HFFc6 (cell line): ENCODE data around the gene FSCB. TPM values are rescaled to one million over a fixed set of nuclear protein-coding genes. Genes with fewer than 3 reads are reported as not detected.

ENCODE experiments used
- DNase-seq: peaks from one replicate; pipeline ENCODE4 v3.0.0-alpha.2; 2018
- H3K27ac Mint-ChIP-seq: 2 replicates; pipeline ENCODE4 v1.8.0; 2020; ENCODE audit warnings: mild to moderate bottlenecking, mixed read lengths
- H3K27me3 Mint-ChIP-seq: 2 replicates; pipeline ENCODE4 v1.8.0; 2021; ENCODE audit warnings: mild to moderate bottlenecking, moderate library complexity, mixed read lengths; ENCODE audit not compliant: insufficient read depth
- H3K36me3 Mint-ChIP-seq: 2 replicates; pipeline ENCODE4 v1.8.0; 2021; ENCODE audit warnings: low read depth, mixed read lengths
- H3K4me1 Mint-ChIP-seq: 2 replicates; pipeline ENCODE4 v1.8.0; 2020; ENCODE audit warnings: low read depth, mixed read lengths
- H3K4me3 Mint-ChIP-seq: 2 replicates; pipeline ENCODE4 v1.8.0; 2020; ENCODE audit warnings: mild to moderate bottlenecking, moderate library complexity, mixed read lengths
- H3K9me3 Mint-ChIP-seq: 2 replicates; pipeline ENCODE4 v1.8.0; 2020; ENCODE audit warnings: mild to moderate bottlenecking, mixed read lengths
- long read RNA-seq: library from polyadenylated mRNA; unstranded; transcript quantifications from one replicate; pipeline ENCODE4 v2.0.0, GENCODE V29; 2019
- total RNA-seq, 6 experiments: library from RNA; stranded (reverse); fragmentation: NEBNext Ultra II Directional; extraction: Animal tissue kit (Norgen Biotek cat#: 25700); gene quantifications; 2 replicates in 1 of 6; 3 replicates in 5 of 6; pipeline ENCODE4 v1.2.3, GENCODE V29; 2021
- TF ChIP-seq, protein P1 (sequence below): fragments of 200-600 bp; sonication (generic); IDR thresholded peaks from 2 replicates; pipeline ENCODE4 v1.5.0; 2021; ENCODE audit warnings: antibody characterized with exemption, mild to moderate bottlenecking

The FSCB gene, protein sequence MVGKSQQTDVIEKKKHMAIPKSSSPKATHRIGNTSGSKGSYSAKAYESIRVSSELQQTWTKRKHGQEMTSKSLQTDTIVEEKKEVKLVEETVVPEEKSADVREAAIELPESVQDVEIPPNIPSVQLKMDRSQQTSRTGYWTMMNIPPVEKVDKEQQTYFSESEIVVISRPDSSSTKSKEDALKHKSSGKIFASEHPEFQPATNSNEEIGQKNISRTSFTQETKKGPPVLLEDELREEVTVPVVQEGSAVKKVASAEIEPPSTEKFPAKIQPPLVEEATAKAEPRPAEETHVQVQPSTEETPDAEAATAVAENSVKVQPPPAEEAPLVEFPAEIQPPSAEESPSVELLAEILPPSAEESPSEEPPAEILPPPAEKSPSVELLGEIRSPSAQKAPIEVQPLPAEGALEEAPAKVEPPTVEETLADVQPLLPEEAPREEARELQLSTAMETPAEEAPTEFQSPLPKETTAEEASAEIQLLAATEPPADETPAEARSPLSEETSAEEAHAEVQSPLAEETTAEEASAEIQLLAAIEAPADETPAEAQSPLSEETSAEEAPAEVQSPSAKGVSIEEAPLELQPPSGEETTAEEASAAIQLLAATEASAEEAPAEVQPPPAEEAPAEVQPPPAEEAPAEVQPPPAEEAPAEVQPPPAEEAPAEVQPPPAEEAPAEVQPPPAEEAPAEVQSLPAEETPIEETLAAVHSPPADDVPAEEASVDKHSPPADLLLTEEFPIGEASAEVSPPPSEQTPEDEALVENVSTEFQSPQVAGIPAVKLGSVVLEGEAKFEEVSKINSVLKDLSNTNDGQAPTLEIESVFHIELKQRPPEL
- not detected for total RNA-seq
- long read RNA-seq = 0 reads

DNA sequence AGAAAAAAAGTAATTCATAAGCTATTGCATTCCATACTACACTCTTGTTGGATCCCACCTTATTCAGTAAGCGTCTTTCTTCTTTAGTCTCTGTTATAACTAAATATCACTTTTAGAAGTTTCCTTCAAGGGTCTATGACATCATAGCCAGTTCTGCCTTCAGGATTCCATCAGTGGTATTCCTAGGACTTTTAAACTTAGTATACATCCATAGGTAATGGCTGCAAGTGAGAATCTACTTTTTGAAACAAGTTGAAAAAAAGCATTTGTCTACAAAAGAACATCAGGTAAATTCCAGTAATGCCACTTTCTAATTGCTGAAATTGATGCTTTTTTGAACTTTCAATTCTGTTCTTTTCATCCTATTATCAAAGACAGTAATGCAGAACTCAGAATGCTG lies at the start of gene FSCB:
FSCB (minus strand) TSS at position 101 of the 400 bp plus-strand sequence. CDS start 296 bp downstream, outside the sequence.
- Mint-ChIP-seq H3K4me3 (no peak within 1 kb of the TSS), H3K9me3 (peaks cover 32% of the 10 kb centered on the region), H3K4me1 (no peaks in the 10 kb centered on the region), H3K36me3 (no peaks in the 10 kb centered on the region), H3K27ac (no peak within 1 kb of the TSS), H3K27me3 (no peaks in the 10 kb centered on the region)
- TF ChIP-seq, protein P1, sequence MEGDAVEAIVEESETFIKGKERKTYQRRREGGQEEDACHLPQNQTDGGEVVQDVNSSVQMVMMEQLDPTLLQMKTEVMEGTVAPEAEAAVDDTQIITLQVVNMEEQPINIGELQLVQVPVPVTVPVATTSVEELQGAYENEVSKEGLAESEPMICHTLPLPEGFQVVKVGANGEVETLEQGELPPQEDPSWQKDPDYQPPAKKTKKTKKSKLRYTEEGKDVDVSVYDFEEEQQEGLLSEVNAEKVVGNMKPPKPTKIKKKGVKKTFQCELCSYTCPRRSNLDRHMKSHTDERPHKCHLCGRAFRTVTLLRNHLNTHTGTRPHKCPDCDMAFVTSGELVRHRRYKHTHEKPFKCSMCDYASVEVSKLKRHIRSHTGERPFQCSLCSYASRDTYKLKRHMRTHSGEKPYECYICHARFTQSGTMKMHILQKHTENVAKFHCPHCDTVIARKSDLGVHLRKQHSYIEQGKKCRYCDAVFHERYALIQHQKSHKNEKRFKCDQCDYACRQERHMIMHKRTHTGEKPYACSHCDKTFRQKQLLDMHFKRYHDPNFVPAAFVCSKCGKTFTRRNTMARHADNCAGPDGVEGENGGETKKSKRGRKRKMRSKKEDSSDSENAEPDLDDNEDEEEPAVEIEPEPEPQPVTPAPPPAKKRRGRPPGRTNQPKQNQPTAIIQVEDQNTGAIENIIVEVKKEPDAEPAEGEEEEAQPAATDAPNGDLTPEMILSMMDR = no peak
- DNase-seq = no peak

DNA sequence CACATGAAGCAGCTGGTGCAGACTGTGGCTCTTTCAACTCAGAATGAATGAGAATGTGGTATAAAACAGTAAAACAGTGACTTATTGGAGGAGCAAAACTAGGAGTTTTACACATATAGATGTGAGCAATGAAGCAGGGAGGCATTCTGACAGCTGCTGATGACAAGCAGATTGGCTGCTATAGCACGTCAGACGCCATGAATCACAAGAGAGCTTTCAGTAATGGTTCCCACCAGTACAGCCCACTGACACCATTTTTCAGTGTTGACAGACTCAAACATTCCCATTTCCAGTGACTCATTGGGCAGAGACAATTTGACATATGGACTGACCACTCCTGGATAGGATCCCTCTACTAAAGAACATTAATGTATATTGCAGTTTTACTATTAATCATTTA lies 24.6 kb upstream of the FSCB start:
- H3K36me3 Mint-ChIP-seq = peaks cover 5% of the 10 kb centered on the region; the same call in 1 of the 2 replicates
- H3K27me3 Mint-ChIP-seq = peaks cover 3% of the 10 kb centered on the region; the same call in 1 of the 2 replicates
- H3K9me3 Mint-ChIP-seq = peaks cover 16% of the 10 kb centered on the region
- TF ChIP-seq, protein P1 = no peak
- no peak for DNase-seq
- H3K4me1 Mint-ChIP-seq = no peaks in the 10 kb centered on the region
- H3K27ac Mint-ChIP-seq = no peak overlapping the region
- H3K4me3 Mint-ChIP-seq = no peak overlapping the region

DNA sequence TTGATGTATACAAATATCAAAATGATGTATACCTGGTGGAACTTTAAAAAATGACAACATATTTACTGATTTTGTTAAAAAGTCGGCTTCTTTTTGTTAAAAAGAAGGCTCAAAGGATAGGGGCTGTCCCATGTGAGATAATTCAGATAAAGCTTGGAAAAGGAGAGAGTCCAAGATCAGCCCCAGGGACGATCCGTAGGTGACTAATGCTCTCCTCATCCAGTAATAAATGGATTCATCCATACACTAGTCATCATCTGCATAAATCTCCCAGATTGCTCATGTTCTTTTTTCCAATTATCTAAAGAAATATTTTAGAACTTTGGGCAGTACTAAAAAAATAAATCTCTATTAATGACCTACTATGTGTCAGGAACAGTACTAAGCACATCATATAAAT lies 23.4 kb upstream of the FSCB start:
- TF ChIP-seq, protein P1 = no peak
- no peaks in the 10 kb centered on the region for H3K4me1 Mint-ChIP-seq
- DNase-seq = no peak
- no peak overlapping the region for H3K4me3 Mint-ChIP-seq
- H3K36me3 Mint-ChIP-seq = peaks cover 5% of the 10 kb centered on the region; the same call in 1 of the 2 replicates
- H3K9me3 Mint-ChIP-seq = peaks cover 22% of the 10 kb centered on the region
- H3K27ac Mint-ChIP-seq = no peak overlapping the region
- H3K27me3 Mint-ChIP-seq = peaks cover 3% of the 10 kb centered on the region; the same call in 1 of the 2 replicates

DNA sequence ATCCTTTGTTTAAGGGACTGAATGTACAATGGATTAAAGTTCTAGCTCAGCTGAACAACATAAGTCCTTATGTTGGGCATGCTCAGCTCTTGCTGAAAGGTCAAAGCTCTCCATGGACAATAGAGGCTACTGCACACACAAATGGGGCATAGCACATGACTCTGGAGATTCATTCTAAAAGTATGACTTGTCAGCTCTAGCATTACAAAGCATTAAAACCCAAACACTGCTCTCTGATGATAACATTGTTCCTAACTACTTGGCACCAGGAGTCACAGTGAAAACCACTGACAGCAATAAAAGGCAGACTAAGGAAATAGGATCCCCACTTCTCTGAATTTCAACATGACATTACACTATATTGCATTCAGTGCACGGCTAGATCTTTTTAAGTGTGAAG lies 21.9 kb upstream of the FSCB start:
- Mint-ChIP-seq H3K9me3 (peaks cover 26% of the 10 kb centered on the region), H3K36me3 (peaks cover 5% of the 10 kb centered on the region; the same call in 1 of the 2 replicates), H3K27ac (no peak overlapping the region), H3K4me1 (no peaks in the 10 kb centered on the region), H3K4me3 (no peak overlapping the region), H3K27me3 (peaks cover 3% of the 10 kb centered on the region; the same call in 1 of the 2 replicates)
- no peak for DNase-seq
- TF ChIP-seq, protein P1 = no peak

DNA sequence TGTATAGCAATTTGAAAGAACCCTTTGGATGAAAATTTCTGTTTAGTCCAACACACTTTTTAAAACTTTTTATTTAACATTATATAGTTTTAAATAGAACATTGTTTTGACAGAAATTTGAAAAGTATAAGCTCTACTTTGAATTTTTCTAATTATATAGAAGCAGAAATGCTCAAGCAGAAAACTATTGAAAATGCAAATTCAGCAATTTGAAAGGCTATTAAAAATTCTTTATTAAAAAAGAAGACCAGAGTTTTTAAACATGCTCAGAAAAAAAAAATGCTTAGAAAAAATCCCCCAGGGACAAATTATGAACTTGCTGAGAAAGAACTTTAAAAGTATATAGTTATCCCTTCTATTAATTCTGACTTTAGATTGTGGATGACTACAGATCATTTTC lies 21.1 kb upstream of the FSCB start:
- Mint-ChIP-seq H3K4me1 (no peaks in the 10 kb centered on the region), H3K4me3 (no peak overlapping the region), H3K27me3 (no peaks in the 10 kb centered on the region), H3K36me3 (no peaks in the 10 kb centered on the region; the same call in 1 of the 2 replicates), H3K27ac (no peak overlapping the region), H3K9me3 (peaks cover 20% of the 10 kb centered on the region)
- TF ChIP-seq, protein P1 = no peak
- no peak for DNase-seq
